HK-2 (cell line): Measurements from ENCODE around the gene SMTN.
"Not testable (repeated sequence)": the region's sequence is repeated elsewhere in the genome, so short reads cannot be mapped to it uniquely, and the experiment has no call there.

Source experiments
- DNase-seq: peaks from one replicate; pipeline ENCODE4 v3.0.0-alpha.2; 2018; ENCODE audit not compliant: unreplicated experiment

Gene SMTN

GRCh38 chr22:31073125-31073524 lies 8.0 kb upstream of the SMTN start:
- not testable (repeated sequence) for DNase-seq

GRCh38 chr22:31073545-31074145 lies 7.5 kb upstream of the SMTN start:
- not testable (repeated sequence) for DNase-seq

- DNase-seq: no peak
Observed at GRCh38 chr22:31075961-31076360, 5.2 kb upstream of the SMTN start.

- DNase-seq: no peak
Observed at GRCh38 chr22:31077681-31078080, 3.4 kb upstream of the SMTN start.

GRCh38 chr22:31078389-31078788 lies 2.7 kb upstream of the SMTN start:
- DNase-seq: not testable (repeated sequence)

- DNase-seq: no peak
Observed at GRCh38 chr22:31079095-31079642, 1.9 kb upstream of the SMTN start.

- no peak for DNase-seq
Observed at GRCh38 chr22:31080164-31080847, 812 bp upstream of the SMTN start.

- peak; percentile 71 for DNase-seq
Observed at GRCh38 chr22:31081963-31082605, 966 bp downstream of the SMTN start.

GRCh38 chr22:31082606-31083376 lies 1.7 kb downstream of the SMTN start:
- peak; percentile 66 for DNase-seq

- no peak for DNase-seq
Observed at GRCh38 chr22:31083377-31083768, 2.3 kb downstream of the SMTN start.

- DNase-seq: no peak
Observed at GRCh38 chr22:31083923-31084810, 3.0 kb downstream of the SMTN start.

GRCh38 chr22:31084811-31085492 lies 3.8 kb downstream of the SMTN start:
- no peak for DNase-seq

- no peak for DNase-seq
Observed at GRCh38 chr22:31085493-31085824, 4.3 kb downstream of the SMTN start.

GRCh38 chr22:31085928-31086327 lies 4.8 kb downstream of the SMTN start:
- DNase-seq: no peak

- DNase-seq: no peak
Observed at GRCh38 chr22:31086703-31087330, 5.7 kb downstream of the SMTN start.

- no peak for DNase-seq
Observed at GRCh38 chr22:31087744-31088215, 6.7 kb downstream of the SMTN start.

GRCh38 chr22:31088233-31088986 lies 7.3 kb downstream of the SMTN start:
- DNase-seq: no peak

- DNase-seq: no peak
Observed at GRCh38 chr22:31089160-31090100, 8.3 kb downstream of the SMTN start.
